ENCODE results near the gene UBE2D2.

UBE2D2 gene

DNA sequence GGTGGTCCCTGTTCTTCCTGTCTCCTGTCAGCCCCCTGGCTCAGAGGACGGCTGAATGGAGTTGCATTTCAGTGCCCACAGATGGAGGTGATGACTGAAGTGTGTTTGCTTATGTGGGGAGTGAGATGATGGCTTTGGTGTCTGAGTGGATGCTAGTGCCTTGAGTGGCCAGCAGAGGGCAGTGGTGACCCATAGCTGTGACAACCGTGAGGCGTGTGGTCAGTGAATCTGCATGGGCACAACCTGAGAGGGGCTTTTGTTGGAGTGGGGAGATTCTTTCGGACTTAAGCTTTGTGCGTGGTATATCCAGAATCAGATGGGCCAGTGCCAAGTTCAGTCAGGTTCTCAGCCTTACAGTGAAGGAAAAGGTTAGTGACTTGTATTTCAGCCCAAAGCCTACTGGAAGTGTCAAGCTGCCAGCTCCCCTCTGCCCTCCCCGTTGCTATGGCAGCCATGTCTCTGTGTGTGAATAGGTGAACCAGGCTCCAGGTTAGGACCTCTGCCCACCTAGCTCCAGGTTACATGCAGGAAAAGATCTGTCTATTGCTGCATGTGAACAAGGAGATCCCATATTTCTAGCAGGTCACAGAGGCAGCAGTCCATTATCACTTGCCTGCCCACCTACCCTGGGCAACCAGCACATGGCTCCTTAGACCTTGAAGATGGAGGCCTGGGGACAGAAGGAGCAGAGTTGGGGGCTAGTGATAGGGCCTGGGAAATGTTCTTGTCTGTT lies 72.3 kb downstream of the UBE2D2 start:
- DNase-seq = peak; percentile 63 to 96 (median 79)
- intact Hi-C loops (cut with DNase I) = loop anchor here (1.0 to 10.0 kb wide), 4 partner anchors 57 to 211 kb away; no protein-coding TSS in a partner anchor

DNA sequence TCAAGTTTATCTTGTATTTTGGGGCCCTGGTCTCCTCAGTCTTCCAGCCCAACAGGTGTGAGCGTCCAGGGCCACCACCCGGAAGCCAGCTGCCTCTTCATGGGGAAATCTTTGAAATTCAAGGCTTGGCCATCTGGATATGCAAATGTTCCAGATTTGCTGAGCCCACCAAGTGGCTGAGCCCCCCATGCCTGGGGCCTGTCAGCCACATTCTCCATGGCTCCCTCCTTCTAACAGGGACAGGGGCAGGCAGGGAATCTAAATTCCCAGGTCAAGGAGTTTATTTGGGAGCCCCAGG lies 72.8 kb downstream of the UBE2D2 start:
- no peak for DNase-seq
- intact Hi-C loops (cut with DNase I) = loop anchor here (5.0 to 10.0 kb wide), 2 partner anchors 119 to 212 kb away; no protein-coding TSS in a partner anchor

DNA sequence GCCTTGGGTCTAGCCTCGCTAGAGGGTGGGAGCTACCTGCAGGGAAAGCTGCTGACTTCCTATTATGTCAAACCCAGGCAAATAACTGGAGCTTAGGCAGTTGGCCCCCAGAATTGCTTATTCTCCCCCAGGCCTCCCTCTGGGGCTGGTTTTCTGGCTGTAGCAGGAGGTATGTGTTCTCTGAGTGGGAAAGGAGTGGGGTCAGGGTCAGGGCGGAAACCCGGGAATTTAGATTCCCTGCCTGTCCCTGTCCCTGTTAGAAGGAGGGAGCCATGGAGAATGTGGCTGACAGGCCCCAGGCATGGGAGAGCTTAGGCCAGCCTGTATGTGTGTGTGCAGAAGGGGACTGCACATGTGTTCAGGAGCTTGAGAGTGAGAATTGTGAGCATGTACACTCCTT lies 73.4 kb downstream of the UBE2D2 start:
- DNase-seq = no peak
- intact Hi-C loops (cut with DNase I) = loop anchor here (5.0 to 10.0 kb wide), 2 partner anchors 120 to 212 kb away; no protein-coding TSS in a partner anchor

- intact Hi-C loops (cut with DNase I) = loop anchor here (10.0 kb wide), 1 partner anchor 120 kb away; no protein-coding TSS in a partner anchor
- no peak for DNase-seq
Observed at GRCh38 chr5:139635191-139635590, 74.1 kb downstream of the UBE2D2 start.

DNA sequence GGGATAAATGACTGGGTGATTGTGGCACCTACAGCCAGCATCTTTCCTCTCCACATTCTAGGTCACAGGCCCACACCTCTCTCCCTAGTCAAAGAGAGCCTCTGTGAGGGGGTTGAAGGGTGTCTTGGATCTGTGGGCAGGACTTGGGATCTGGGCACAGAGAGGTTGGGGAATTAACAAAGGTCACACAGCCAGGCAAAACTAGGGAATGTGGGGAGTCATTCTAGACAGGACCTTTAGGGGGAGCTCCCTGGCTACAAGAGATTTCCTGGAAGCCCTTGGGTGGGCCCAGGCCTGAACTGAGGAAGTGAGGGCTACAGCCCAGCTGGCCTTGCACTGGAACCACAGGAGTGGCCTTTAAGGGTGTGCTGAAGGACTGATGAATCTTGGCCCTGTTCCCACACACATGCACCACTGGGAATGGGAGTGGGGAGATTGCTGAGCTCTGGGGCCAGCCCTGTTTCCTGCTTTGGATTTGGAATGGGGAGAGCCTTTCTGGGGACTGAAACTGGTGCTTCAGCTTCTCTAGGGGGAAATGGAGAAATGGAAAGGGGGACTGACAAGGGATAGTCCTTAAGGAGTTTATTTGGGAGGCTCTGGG lies 74.6 kb downstream of the UBE2D2 start:
- peak in 4 of 10 donors; percentile 47 to 91 (median 68) for DNase-seq
- intact Hi-C loops (cut with DNase I) = loop anchor here (10.0 kb wide), 1 partner anchor 121 kb away; no protein-coding TSS in a partner anchor

DNA sequence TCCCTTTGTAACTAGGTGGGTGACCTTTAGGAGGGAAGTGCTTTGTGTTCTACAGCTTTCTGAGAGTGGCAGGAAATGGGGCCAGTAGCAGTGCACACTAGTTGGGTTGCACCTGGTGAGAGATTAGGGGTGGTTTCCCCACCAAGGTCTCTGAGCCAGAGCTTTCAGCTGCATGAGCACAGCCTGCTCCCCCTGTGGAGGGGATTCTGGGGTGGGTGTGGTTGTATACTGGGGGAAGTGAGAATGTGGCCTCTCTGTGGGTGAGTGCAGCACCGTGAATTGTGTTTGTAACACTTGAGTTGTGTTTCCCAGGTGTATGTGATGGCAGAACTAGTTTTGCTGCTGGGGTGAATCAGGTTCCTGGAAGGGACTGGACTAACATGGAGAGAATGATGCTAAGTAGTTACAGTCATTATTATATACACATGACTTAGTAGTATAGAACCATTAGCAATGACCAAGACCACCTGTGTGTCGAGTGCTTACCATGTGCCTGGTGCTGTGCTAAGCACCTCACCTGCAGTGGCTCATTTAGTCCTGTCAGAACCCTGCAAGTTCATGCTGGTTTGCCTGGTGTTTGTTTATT lies 75.2 kb downstream of the UBE2D2 start:
- DNase-seq = peak in 1 of 10 donors; percentile 58
- intact Hi-C loops (cut with DNase I) = loop anchor here (10.0 kb wide), 1 partner anchor 121 kb away; no protein-coding TSS in a partner anchor

DNA sequence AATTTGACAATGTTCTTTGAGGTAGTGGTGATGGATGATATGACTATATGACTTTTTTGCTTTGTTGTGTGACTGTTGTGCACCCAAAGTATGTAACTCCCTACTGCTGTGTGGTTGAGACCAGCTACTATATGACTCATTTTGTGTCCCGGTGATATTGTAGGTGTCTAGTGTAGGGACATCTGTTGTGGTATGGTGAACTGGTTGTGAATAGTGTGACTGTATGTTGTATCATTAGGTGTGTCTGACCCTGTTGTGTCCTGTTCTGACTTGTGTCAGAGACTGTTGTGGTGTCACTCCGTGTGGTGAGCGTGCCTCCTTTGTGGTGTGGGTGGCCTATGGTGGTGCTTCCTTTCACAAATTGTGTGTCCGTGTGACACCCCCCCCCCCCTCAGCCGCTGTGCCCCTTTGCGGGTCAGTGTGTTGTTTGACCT lies 75.9 kb downstream of the UBE2D2 start:
- intact Hi-C loops (cut with DNase I) = loop anchor here (1.0 to 10.0 kb wide), 2 partner anchors 11 to 122 kb away; partner anchors contain the start of gene CXXC5
- no peak for DNase-seq

DNA sequence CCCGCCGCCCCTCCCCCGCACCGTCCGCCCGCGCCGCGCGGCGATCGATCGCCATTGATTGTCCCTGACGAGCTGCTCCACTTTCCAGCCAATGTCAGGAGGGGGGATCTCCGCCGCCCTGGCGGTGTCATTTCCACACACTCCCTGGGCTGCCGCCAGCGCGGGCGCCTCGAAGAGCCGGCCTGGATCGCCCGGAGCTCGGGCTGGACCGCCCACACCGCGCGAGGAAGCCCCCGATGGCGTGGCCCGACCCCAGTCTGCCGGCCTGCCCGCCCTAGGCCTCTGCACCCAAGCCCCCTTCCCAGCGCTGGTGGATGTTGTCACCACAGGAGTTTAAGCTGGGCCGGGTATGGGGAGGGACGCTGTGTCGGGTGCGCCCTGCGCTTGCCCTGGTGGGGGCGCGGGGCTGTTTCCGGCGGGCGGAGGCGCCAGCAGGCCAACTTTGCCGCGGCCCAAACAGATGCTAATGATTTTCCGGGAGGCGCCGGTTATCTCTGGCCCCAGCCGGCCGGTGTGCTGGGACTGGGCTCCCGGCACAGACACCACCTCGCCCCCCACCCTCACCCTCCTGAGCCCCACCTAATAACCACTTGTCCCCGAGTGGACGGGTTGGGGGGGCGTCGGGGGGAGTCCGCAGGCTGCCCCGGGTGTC lies 76.4 kb downstream of the UBE2D2 start:
- peak; percentile 75 to 97 (median 82) for DNase-seq

DNA sequence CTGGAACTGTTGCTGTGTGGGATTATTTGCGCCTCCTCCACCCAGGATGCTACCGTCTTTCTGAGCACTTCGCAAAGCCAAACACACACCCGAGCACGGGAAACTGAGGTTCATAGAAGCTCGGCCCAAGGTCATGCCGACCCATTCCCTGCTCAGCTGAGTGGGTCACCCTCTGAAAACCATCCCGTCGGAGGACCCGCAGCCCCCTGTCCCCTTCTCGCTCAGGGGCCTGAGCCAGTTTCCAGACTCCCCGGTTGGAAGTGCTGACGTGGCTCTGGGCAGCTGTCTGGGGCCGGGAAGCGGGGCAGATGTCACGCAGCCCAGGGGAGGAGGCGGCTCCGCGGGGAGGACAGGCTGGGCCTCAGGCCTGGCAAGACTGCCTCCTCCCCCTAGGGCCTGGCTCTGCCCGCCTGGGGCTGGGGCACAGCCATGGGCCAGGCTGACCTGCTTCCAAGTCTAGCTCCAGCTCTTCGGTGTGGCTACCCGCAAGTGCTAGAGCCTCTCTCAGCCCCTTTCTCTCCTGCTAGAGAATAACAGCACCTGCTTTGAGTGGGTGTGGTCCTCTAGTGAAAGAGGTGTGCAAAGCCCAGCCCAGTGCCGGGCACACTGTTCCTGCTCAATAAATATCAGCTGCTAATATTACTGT lies 77.1 kb downstream of the UBE2D2 start:
- DNase-seq = peak; percentile 69 to 97 (median 82)

More for the DNA sequence above, 76.4 kb downstream of the UBE2D2 start:
- intact Hi-C loops (cut with DNase I) = loop anchor here (1.0 to 10.0 kb wide), 2 partner anchors 11 to 123 kb away; partner anchors contain the start of gene CXXC5

GRCh38 chr5:139638736-139639618 lies 77.8 kb downstream of the UBE2D2 start:
- peak in 1 of 10 donors; percentile 76 for DNase-seq
- intact Hi-C loops (cut with DNase I) = loop anchor here (10.0 kb wide), 1 partner anchor 124 kb away; no protein-coding TSS in a partner anchor

More for the DNA sequence above, 77.1 kb downstream of the UBE2D2 start:
- intact Hi-C loops (cut with DNase I) = loop anchor here (10.0 kb wide), 1 partner anchor 123 kb away; no protein-coding TSS in a partner anchor

DNA sequence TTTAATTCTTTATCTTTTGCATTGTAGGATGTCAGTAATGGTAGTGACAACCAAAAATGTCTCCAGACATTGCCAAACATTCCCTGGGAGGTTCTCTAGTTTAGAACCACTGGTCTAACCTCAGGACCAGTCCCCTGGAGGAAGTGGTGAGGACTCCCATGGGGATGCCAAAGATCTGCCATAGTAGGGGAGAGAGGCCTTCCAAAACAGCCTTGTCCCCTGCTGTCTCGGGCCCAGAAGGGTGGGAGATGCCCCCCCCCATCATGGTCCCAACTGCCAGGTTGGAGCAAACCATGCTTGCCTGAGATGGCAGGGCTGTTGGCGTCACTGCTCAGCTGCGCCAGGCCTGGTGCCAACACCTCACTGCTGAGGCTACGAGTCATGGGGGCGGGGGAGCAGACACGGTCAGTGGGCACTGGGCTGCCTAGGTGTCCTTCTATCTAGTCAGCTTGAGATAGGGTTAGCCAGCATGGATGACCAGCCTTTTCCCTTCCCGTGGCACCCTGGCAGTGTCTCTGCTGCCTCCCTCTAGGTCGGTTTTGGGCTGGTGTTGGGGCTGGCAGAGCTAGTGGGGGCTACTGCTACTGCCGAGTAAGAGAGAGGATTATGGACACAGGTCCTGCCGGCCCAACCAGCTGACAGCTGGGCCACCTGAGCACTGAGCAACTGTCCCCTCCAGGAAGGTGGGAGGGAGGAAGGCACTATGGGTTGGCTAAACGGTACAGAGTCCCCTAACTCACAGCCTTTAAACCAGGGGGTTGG lies 78.7 kb downstream of the UBE2D2 start:
- DNase-seq = peak in 3 of 10 donors; percentile 40 to 91 (median 48)
- intact Hi-C loops (cut with DNase I) = loop anchor here (10.0 kb wide), 1 partner anchor 125 kb away; no protein-coding TSS in a partner anchor

DNA sequence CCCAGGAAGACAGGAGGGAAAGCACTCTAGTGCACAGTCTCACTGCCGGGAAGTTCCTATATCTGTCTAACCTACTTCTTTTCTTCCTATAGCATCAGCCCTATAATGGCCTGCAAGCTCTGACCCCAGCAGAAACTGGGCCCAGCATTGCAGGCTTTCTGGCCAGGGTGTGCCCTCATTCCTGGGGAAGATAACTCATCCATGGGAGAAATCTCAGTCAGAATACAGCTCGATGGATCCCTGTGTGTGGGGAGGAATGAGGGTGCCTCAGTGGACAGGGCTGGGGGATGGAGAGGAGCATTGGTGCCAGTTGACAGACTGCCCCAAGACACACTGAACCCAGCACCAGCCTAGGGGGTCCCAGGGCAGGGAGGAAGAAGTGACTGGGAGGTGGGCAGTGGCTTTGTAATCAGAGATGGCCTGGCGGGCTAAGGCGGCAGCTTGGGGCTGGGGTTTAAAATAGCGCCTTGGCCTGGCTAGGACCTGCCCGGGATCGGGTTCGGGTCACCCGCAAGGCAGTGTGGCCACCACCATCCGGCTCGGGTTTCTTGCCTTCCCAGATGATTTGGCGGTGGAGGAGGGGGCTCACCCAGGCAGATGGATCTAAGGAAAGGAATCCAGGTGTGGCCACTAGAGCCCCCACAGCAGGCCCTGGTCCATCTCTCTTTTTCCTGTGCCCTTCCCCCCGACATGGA lies 79.4 kb downstream of the UBE2D2 start:
- DNase-seq = peak in 1 of 10 donors; percentile 67
- intact Hi-C loops (cut with DNase I) = no loop called here

GRCh38 chr5:139641116-139642080 lies 80.3 kb downstream of the UBE2D2 start:
- intact Hi-C loops (cut with DNase I) = no loop called here
- peak in 2 of 10 donors; percentile 0 to 44 for DNase-seq

DNA sequence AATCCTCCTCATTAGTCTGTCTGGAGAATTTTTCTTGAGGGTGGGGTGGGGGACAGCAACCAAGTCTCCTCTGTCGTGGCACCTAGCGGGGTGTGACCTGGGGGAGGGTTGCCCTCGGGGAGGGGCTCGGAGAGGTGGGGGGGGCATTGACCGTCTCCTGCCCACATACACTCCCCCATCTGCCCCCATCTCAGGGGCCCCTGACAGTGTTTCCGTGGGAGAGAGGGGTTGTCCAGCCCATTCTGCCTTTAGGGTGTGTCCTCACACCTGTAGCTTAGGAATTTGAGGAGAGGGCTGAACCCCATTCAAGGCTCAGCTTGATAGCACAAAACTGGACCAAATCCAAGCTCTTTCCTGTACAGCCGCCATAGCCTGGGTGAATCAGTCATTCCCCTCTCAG lies 81.1 kb downstream of the UBE2D2 start:
- DNase-seq = peak in 3 of 10 donors; percentile 1 to 46 (median 39)
- intact Hi-C loops (cut with DNase I) = no loop called here

- DNase-seq = peak in 4 of 10 donors; percentile 1 to 77 (median 28)
- intact Hi-C loops (cut with DNase I) = no loop called here
Observed at GRCh38 chr5:139642891-139643871, 82.0 kb downstream of the UBE2D2 start.

All from posterior cingulate gyrus (tissue), 11 donors.